ENCODE data around the gene ARIH1. TPM values are rescaled to one million over a fixed set of nuclear protein-coding genes. Genes with fewer than 3 reads are reported as not detected.

ARIH1 gene
- total and polyA plus RNA-seq, 8 donors: 136 to 225 (median 191) TPM

GRCh38 chr15:72491768-72492167 is 17.6 kb downstream of the ARIH1 start:
- intact Hi-C loops (cut with DNase I): no loop called here
- Histone ChIP-seq H3K27ac (no peak overlapping the region), H3K4me3 (no peak overlapping the region), H3K9me3 (no peaks in the 10 kb centered on the region), H3K27me3 (no peaks in the 10 kb centered on the region), H3K4me1 (peaks cover 3 to 74% of the 10 kb centered on the region in 2 donors), H3K36me3 (no peaks in the 10 kb centered on the region)
- peak; percentile 57 for ATAC-seq
- DNase-seq: no peak
- no peak for TF ChIP-seq CTCF (IDR thresholded peaks at IDR 0.05)

GRCh38 chr15:72492733-72493132 is 18.6 kb downstream of the ARIH1 start:
- Histone ChIP-seq H3K27ac (no peak overlapping the region), H3K4me3 (no peak overlapping the region), H3K27me3 (no peaks in the 10 kb centered on the region), H3K9me3 (no peaks in the 10 kb centered on the region), H3K36me3 (no peaks in the 10 kb centered on the region), H3K4me1 (peaks cover 3 to 64% of the 10 kb centered on the region in 2 donors)
- no peak for DNase-seq
- no peak for ATAC-seq
- intact Hi-C loops (cut with DNase I): no loop called here
- no peak for TF ChIP-seq CTCF (IDR thresholded peaks at IDR 0.05)

GRCh38 chr15:72493220-72493619 is 19.1 kb downstream of the ARIH1 start:
- no peak overlapping the region for H3K27ac ChIP-seq

DNA sequence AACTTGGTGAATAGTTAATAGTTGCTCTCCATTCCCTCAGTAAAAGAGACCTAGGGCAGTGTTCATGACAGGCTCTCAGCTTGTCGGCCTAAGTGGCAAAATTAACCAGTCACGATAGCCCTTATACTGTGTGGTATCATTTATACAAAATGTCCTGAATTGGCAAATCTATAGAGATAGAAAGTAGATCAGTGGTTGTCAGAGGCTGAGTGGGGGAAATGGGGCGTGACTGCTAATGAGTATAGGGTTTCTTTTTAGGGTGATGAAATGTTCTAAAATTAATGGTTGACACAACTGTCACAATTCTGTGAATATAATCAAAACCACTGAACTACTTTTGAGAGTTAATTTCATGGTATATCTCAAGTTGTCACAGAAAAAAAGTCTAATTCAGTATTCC is 20.9 kb downstream of the ARIH1 start:
- intact Hi-C loops (cut with DNase I): no loop called here
- no peaks in the 10 kb centered on the region for H3K9me3 ChIP-seq
- peaks cover 3 to 57% of the 10 kb centered on the region in 2 donors for H3K4me1 ChIP-seq
- no peaks in the 10 kb centered on the region for H3K36me3 ChIP-seq
- H3K27me3 ChIP-seq: no peaks in the 10 kb centered on the region
- TF ChIP-seq CTCF (IDR thresholded peaks at IDR 0.05): no peak
- no peak overlapping the region for H3K4me3 ChIP-seq
- DNase-seq (no peak), ATAC-seq (no peak)
- H3K27ac ChIP-seq: no peak overlapping the region

More at GRCh38 chr15:72493220-72493619, 19.1 kb downstream of the ARIH1 start:
- intact Hi-C loops (cut with DNase I): no loop called here
- no peak for TF ChIP-seq CTCF (IDR thresholded peaks at IDR 0.05)
- ATAC-seq: no peak
- no peaks in the 10 kb centered on the region for H3K36me3 ChIP-seq
- H3K4me1 ChIP-seq: peaks cover 3 to 59% of the 10 kb centered on the region in 2 donors
- no peak for DNase-seq
- no peaks in the 10 kb centered on the region for H3K27me3 ChIP-seq
- no peak overlapping the region for H3K4me3 ChIP-seq
- H3K9me3 ChIP-seq: no peaks in the 10 kb centered on the region

DNA sequence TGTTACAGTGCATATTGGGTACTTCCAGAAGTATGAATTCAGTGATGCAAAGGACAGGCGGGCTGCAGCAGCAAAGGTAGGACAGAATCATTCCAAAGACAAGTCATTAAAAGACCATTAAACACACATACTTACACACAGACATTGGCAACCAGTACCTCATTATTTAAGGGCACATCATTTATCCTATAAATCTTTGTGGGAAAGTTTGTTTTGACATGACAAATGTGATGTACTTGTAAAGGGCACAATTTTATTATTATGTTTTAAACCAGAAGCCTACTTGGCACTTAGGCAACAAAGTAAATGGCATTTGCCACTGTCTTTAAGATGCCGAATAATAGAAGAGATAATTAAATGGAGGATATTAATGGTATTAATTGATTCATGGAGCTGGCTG is 22.7 kb downstream of the ARIH1 start:
- no peaks in the 10 kb centered on the region for H3K27me3 ChIP-seq
- H3K27ac ChIP-seq: no peak overlapping the region
- DNase-seq (no peak), ATAC-seq (no peak)
- H3K36me3 ChIP-seq: no peaks in the 10 kb centered on the region
- intact Hi-C loops (cut with DNase I): no loop called here
- peaks cover 1 to 44% of the 10 kb centered on the region in 2 donors for H3K4me1 ChIP-seq
- no peak for TF ChIP-seq CTCF (IDR thresholded peaks at IDR 0.05)
- no peak overlapping the region for H3K4me3 ChIP-seq
- H3K9me3 ChIP-seq: no peaks in the 10 kb centered on the region

Measured in left lung (tissue), 10 donors.